Astrocyte (in vitro differentiated cells and primary cell): ENCODE data around the gene C10orf67.

ENCODE experiments used
- CTCF ChIP-seq: IDR thresholded peaks from 2 replicates; pipeline ENCODE4 v1.5.1; 2011; ENCODE audit warnings: low read depth, mild to moderate bottlenecking, inconsistent platforms, low read length, moderate library complexity; ENCODE audit not compliant: insufficient read depth
- EZH2 ChIP-seq: IDR thresholded peaks from 2 replicates; pipeline ENCODE4 v1.6.1; 2012; ENCODE audit warnings: mild to moderate bottlenecking, low read length, inconsistent platforms; ENCODE audit not compliant: insufficient read depth

- no peak for TF ChIP-seq CTCF
- no peak for TF ChIP-seq EZH2
Measured at GRCh38 chr10:23291551-23292334, 52.9 kb downstream of the C10orf67 start.
